Common myeloid progenitor, CD34-positive (primary cell): ENCODE results near the gene GPR21.

Source experiments
- CTCF ChIA-PET: fragments of 350-600 bp; sonication (Branson Sonifier 250); formaldehyde crosslinking; loops from one replicate; lab custom pipeline; 2021; ENCODE audit warnings: antibody characterized with exemption; lab: Charles Lee
- POLR2A ChIA-PET: fragments of 350-600 bp; sonication (Branson Sonifier 250); formaldehyde crosslinking; loops from one replicate; lab custom pipeline; 2021; ENCODE audit warnings: antibody characterized with exemption; lab: Charles Lee
- DNase-seq, 3 donors: peaks; one replicate each; pipeline versions ENCODE4 v3.0.0 to v3.0.0-alpha.2; 2013
- H3K27ac ChIP-seq, 2 experiments: 1 replicate in 1 of 2; 2 replicates in 1 of 2; pipeline ENCODE4 v1.7.0; 2013; ENCODE audit warnings: inconsistent platforms in 2 of 2, low read length in 2 of 2, mild to moderate bottlenecking in 2 of 2, low read depth in 1 of 2, moderate library complexity in 1 of 2; ENCODE audit not compliant: severe bottlenecking in 2 of 2, insufficient read depth in 1 of 2, poor library complexity in 1 of 2
- H3K27me3 ChIP-seq, 5 experiments: replicated peaks in 2 of 5; 1 replicate in 3 of 5; 2 replicates in 2 of 5; pipeline versions ENCODE4 v1.6.1 to v1.7.0; 2013; ENCODE audit warnings: low read length in 4 of 5, mild to moderate bottlenecking in 2 of 5, moderate library complexity in 2 of 5, inconsistent platforms in 1 of 5; ENCODE audit not compliant: insufficient read depth in 5 of 5, control insufficient read depth in 4 of 5
- H3K36me3 ChIP-seq, 4 experiments: 1 replicate in 2 of 4; 2 replicates in 2 of 4; pipeline versions ENCODE4 v1.6.1 to v1.7.0; 2013; ENCODE audit warnings: low read length in 3 of 4, control low read depth in 1 of 4, mild to moderate bottlenecking in 1 of 4; ENCODE audit not compliant: control insufficient read depth in 4 of 4, insufficient read depth in 4 of 4
- H3K4me1 ChIP-seq, 4 experiments: 1 replicate in 3 of 4; 2 replicates in 1 of 4; pipeline versions ENCODE4 v1.6.1 to v1.7.1; 2013; ENCODE audit warnings: low read length in 3 of 4, mild to moderate bottlenecking in 3 of 4, control low read depth in 1 of 4, inconsistent platforms in 1 of 4, moderate library complexity in 1 of 4; ENCODE audit not compliant: control insufficient read depth in 4 of 4, insufficient read depth in 4 of 4; ENCODE audit errors: control extremely low read depth in 1 of 4
- H3K4me3 ChIP-seq, 7 experiments: 1 replicate in 4 of 7; 2 replicates in 3 of 7; pipeline versions ENCODE4 v1.5.1 to v1.7.0; 2013; ENCODE audit warnings: mild to moderate bottlenecking in 7 of 7, low read length in 6 of 7, moderate library complexity in 6 of 7, inconsistent platforms in 2 of 7, low read depth in 2 of 7, control low read depth in 1 of 7; ENCODE audit not compliant: insufficient read depth in 4 of 7, control insufficient read depth in 1 of 7; ENCODE audit errors: extremely low read depth in 1 of 7
- H3K9me3 ChIP-seq, 5 experiments: 1 replicate in 4 of 5; 2 replicates in 1 of 5; pipeline versions ENCODE4 v1.6.1 to v1.7.1; 2013; ENCODE audit warnings: low read length in 4 of 5, mild to moderate bottlenecking in 2 of 5, inconsistent platforms in 1 of 5, low read depth in 1 of 5, moderate library complexity in 1 of 5; ENCODE audit not compliant: control insufficient read depth in 4 of 5, insufficient read depth in 2 of 5; ENCODE audit errors: control extremely low read depth in 1 of 5
- WGBS: methylation state at CpG from one replicate; pipeline ENCODE4 v1.1.5; 2013; ENCODE audit not compliant: insufficient coverage; 5-methylcytosine and 5-hydroxymethylcytosine counted together

The GPR21 gene

DNA sequence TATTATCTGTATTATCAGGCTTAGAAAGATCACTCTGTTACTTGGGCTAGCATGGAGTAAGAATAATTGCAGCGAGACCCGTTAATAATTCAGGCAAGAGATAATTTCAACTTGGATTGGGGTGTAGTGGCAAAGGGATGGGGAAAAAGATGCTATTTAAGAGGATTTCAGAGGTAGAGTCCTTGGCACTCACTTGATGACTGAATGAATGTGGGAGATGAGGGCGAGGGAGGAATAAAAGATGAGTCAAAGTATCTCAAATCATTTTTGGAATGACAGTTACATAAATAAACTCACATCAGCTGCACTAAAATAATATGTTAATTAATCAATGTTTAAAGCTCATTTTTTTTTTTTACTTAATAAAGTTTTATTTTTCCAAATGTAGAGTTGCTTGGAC is 4.5 kb upstream of the GPR21 start:
- H3K36me3 ChIP-seq = peaks cover 0 to 3% (median 0%) of the 10 kb centered on the region in 4 experiments
- H3K4me3 ChIP-seq = peak overlapping the region in 1 of 7 experiments; percentile 34
- POLR2A ChIA-PET = no interaction called here
- no peaks in the 10 kb centered on the region for H3K27me3 ChIP-seq
- CTCF ChIA-PET = interaction anchor here (0.8 to 2.7 kb wide), 8 partner anchors 10 to 53 kb away, joined by 3 to 6 read pairs (median 3); no protein-coding TSS in a partner anchor
- 100% methylated on average over 2 of the region's 3 CpGs for WGBS
- H3K9me3 ChIP-seq = no peaks in the 10 kb centered on the region
- peak overlapping the region; percentile 22 to 62 for H3K27ac ChIP-seq
- peaks cover 23 to 84% (median 44%) of the 10 kb centered on the region in 4 experiments for H3K4me1 ChIP-seq
- DNase-seq = no peak

DNA sequence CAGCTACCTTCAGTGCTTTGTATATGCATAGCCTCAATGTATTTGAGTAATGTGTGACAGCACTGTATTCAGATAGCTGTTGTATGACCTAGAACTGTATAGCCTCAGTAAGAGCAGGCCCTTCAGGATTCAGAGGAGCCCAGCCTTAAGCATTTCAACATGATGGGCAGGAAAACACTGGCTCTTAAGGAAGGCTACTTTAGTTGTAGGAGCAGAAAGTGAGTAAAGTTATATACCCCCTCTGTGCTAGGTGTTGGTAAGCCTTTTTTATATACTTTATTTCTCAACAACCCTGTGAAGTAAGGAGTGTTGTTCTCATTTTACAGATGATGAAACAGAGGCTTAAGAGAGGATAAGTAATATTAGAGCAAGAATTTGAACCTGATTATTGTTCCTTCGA is 1.5 kb upstream of the GPR21 start:
- H3K36me3 ChIP-seq = peaks cover 0 to 2% (median 0%) of the 10 kb centered on the region in 4 experiments
- ChIA-PET POLR2A (no interaction called here), CTCF (interaction anchor here (0.8 to 2.6 kb wide), 4 partner anchors 11 to 44 kb away, joined by 3 to 5 read pairs (median 3); no protein-coding TSS in a partner anchor)
- H3K9me3 ChIP-seq = no peaks in the 10 kb centered on the region
- no CpG with 5 or more reads among the region's 1 CpG for WGBS
- peak overlapping the region in 3 of 7 experiments; percentile 5 to 88 (median 85) for H3K4me3 ChIP-seq
- DNase-seq = no peak
- H3K27me3 ChIP-seq = no peaks in the 10 kb centered on the region
- H3K27ac ChIP-seq = peak overlapping the region in 1 of 2 experiments; percentile 92
- peaks cover 40 to 92% (median 59%) of the 10 kb centered on the region in 4 experiments for H3K4me1 ChIP-seq

DNA sequence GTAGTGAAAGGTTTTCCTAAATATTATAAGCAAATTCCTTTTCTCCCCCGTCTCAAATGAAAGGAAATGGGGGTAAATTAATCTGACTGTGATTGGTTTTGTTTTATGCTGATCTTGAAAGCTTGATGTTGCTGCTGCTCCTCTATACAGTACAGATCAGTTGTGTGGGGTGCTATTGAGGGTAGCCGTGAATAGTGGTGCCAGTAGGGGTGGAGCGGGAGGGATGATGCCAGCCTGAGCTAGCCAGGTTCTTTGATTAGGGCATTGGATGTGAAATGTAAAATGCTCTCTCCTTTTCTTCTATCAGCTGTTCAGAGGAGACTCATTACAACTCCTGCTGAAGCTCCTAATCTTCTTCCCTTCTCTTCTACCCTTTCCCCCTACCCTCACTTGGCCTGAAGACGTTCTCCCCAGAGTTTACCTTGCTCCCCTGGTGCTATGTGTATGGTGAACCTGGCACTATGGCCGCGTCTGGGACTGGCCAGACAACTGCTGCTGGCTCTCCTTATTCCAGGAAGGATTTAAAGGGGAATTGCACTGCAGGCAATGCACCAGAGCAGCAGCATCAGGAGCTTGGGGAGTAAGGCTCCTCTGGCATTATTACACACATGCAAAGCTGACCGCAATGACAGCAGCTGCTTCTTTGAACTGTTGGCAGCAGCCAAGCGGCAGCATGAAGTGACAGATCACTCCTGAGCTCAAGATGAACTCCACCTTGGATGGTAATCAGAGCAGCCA is 566 bp downstream of the GPR21 start:
- H3K4me3 ChIP-seq = peak overlapping the region; percentile 58 to 88 (median 80)
- DNase-seq = peak; percentile 74 to 93 (median 87)
- H3K36me3 ChIP-seq = peaks cover 0 to 3% (median under 1%) of the 10 kb centered on the region in 4 experiments
- H3K9me3 ChIP-seq = no peaks in the 10 kb centered on the region
- H3K27me3 ChIP-seq = no peaks in the 10 kb centered on the region
- H3K27ac ChIP-seq = peak overlapping the region; percentile 79 to 92
- POLR2A ChIA-PET = interaction anchor here (0.9 to 2.3 kb wide), 3 partner anchors 8 to 43 kb away, joined by 3 to 14 read pairs (median 4); no protein-coding TSS in a partner anchor
- peaks cover 42 to 91% (median 59%) of the 10 kb centered on the region in 4 experiments for H3K4me1 ChIP-seq
- CTCF ChIA-PET = interaction anchor here (0.6 to 5.3 kb wide), 13 partner anchors 8 to 205 kb away, joined by 3 to 48 read pairs (median 3); partner anchors contain the start of gene PDCL
- WGBS = 0% methylated on average over 4 of the region's 8 CpGs

DNA sequence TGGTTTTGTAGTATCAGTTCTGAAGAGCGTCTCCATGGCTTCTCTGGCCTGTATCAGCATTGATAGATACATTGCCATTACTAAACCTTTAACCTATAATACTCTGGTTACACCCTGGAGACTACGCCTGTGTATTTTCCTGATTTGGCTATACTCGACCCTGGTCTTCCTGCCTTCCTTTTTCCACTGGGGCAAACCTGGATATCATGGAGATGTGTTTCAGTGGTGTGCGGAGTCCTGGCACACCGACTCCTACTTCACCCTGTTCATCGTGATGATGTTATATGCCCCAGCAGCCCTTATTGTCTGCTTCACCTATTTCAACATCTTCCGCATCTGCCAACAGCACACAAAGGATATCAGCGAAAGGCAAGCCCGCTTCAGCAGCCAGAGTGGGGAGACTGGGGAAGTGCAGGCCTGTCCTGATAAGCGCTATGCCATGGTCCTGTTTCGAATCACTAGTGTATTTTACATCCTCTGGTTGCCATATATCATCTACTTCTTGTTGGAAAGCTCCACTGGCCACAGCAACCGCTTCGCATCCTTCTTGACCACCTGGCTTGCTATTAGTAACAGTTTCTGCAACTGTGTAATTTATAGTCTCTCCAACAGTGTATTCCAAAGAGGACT is 1.5 kb downstream of the GPR21 start:
- Histone ChIP-seq H3K4me3 (peak overlapping the region; percentile 15 to 88 (median 80)), H3K36me3 (peaks cover 0 to 3% (median 1%) of the 10 kb centered on the region in 4 experiments), H3K4me1 (peaks cover 48 to 91% (median 65%) of the 10 kb centered on the region in 4 experiments), H3K27me3 (no peaks in the 10 kb centered on the region), H3K27ac (peak overlapping the region; percentile 86 to 92), H3K9me3 (no peaks in the 10 kb centered on the region)
- DNase-seq = peak; percentile 91 to 97 (median 94)
- ChIA-PET CTCF (interaction anchor here (1.0 to 5.3 kb wide), 11 partner anchors 9 to 206 kb away, joined by 3 to 48 read pairs (median 5); partner anchors contain the start of gene PDCL), POLR2A (interaction anchor here (0.9 to 2.3 kb wide), 4 partner anchors 8 to 131 kb away, joined by 3 to 14 read pairs (median 5); no protein-coding TSS in a partner anchor)
- 7% methylated on average over 7 of the region's 13 CpGs for WGBS

DNA sequence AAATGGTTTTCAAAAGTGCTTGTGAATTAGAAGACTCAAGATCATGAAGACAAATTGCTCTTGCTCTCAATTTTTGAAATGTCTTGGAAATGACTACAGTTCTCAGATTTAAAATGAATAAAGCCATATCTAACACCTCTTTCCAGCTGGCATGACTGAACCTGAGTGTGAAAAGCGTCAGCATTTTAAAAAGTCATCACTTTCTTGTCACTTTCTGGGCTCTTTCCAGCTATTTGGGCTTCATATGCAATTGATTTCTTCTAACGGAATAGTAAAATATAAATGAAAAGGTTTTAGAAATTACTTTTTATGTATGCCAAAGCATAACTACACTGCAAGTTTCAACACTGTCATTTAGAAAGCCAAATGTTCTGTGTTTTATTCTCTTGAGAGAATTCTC is 2.3 kb downstream of the GPR21 start:
- H3K4me1 ChIP-seq = peaks cover 52 to 91% (median 71%) of the 10 kb centered on the region in 4 experiments
- no peaks in the 10 kb centered on the region for H3K9me3 ChIP-seq
- H3K4me3 ChIP-seq = peak overlapping the region in 6 of 7 experiments; percentile 58 to 88 (median 80)
- 0% methylated on average over 1 of the region's 2 CpGs for WGBS
- no peaks in the 10 kb centered on the region for H3K27me3 ChIP-seq
- POLR2A ChIA-PET = interaction anchor here (1.1 to 2.3 kb wide), 2 partner anchors 10 to 132 kb away, joined by 6 to 14 read pairs; no protein-coding TSS in a partner anchor
- CTCF ChIA-PET = interaction anchor here (1.0 to 5.3 kb wide), 5 partner anchors 12 to 133 kb away, joined by 3 to 48 read pairs (median 5); no protein-coding TSS in a partner anchor
- DNase-seq = no peak
- H3K36me3 ChIP-seq = peaks cover 0 to 3% (median 1%) of the 10 kb centered on the region in 4 experiments
- H3K27ac ChIP-seq = peak overlapping the region; percentile 86 to 92

GRCh38 chr9:123036893-123037545 is 3.6 kb downstream of the GPR21 start:
- CTCF ChIA-PET = interaction anchor here (0.8 to 5.3 kb wide), 5 partner anchors 10 to 46 kb away, joined by 3 to 48 read pairs (median 5); no protein-coding TSS in a partner anchor

More at GRCh38 chr9:123036893-123037545, 3.6 kb downstream of the GPR21 start:
- Histone ChIP-seq H3K4me3 (peak overlapping the region in 6 of 7 experiments; percentile 40 to 88 (median 80)), H3K9me3 (no peaks in the 10 kb centered on the region), H3K27ac (peak overlapping the region; percentile 86 to 92), H3K27me3 (no peaks in the 10 kb centered on the region), H3K4me1 (peaks cover 49 to 91% (median 75%) of the 10 kb centered on the region in 4 experiments), H3K36me3 (peaks cover 0 to 6% (median 1%) of the 10 kb centered on the region in 4 experiments)
- no peak for DNase-seq
- 0% methylated on average over 2 of the region's 3 CpGs for WGBS
- POLR2A ChIA-PET = interaction anchor here (0.7 to 0.9 kb wide), 2 partner anchors 13 to 921 kb away, joined by 3 to 4 read pairs; no protein-coding TSS in a partner anchor
